HepG2 (cell line): ENCODE measurements around the gene CSNK1D. TPM values are rescaled to one million over a fixed set of nuclear protein-coding genes. Genes with fewer than 3 reads are reported as not detected.

Source experiments
- ARNTL ChIP-seq: sonication (generic); formaldehyde crosslinking; IDR thresholded peaks from 2 replicates; pipeline ENCODE4 v1.4.0; 2020; ENCODE audit warnings: mild to moderate bottlenecking, missing genetic modification reagents
- DZIP1 ChIP-seq: sonication (generic); formaldehyde crosslinking; IDR thresholded peaks from 2 replicates; pipeline ENCODE4 v1.5.0; 2020; ENCODE audit warnings: mild to moderate bottlenecking, missing genetic modification reagents
- FOXP1 ChIP-seq, 2 experiments: fragments of 450-650 bp in 1 of 2; IDR thresholded peaks; 2 replicates each; pipeline ENCODE4 v1.6.1; 2017 to 2018; ENCODE audit warnings: antibody characterized with exemption in 1 of 2
- HNRNPUL1 ChIP-seq: fragments of 200-400 bp; formaldehyde crosslinking; IDR thresholded peaks from 2 replicates; pipeline ENCODE4 v1.6.1; 2017; ENCODE audit warnings: low read depth, mild to moderate bottlenecking, low read length, moderate library complexity
- MAF1 ChIP-seq: sonication (generic); formaldehyde crosslinking; IDR thresholded peaks from 2 replicates; pipeline ENCODE4 v1.5.0; 2020; ENCODE audit warnings: missing genetic modification reagents, borderline replicate concordance
- MYC ChIP-seq: sonication (generic); formaldehyde crosslinking; IDR thresholded peaks from 2 replicates; pipeline ENCODE4 v1.9.0; 2021; ENCODE audit warnings: missing genetic modification reagents, borderline replicate concordance
- ZNF234 ChIP-seq: sonication (generic); formaldehyde crosslinking; conservative IDR thresholded peaks from 2 replicates; pipeline ENCODE4 v1.5.1; 2020; ENCODE audit warnings: mild to moderate bottlenecking, missing genetic modification reagents
- ZNF644 ChIP-seq: IDR thresholded peaks from 2 replicates; pipeline ENCODE4 v1.6.1; 2016; ENCODE audit warnings: low read depth
- polyA plus RNA-seq, 8 experiments: library from polyadenylated mRNA; depleted of rRNA in 3 of 8; stranded (reverse) in 7 of 8; unstranded in 1 of 8; fragments of >200 nt; fragmentation: Illumina TruSeq in 4 of 8; extraction: Trizol in 4 of 8; gene quantifications; 2 replicates each; pipeline versions ENCODE4 v1.2.1 to v1.2.3, GENCODE V29; 2011 to 2016; ENCODE audit warnings: low read depth in 4 of 8, missing spikeins in 1 of 8, mixed read lengths in 1 of 8; ENCODE audit not compliant: insufficient read depth in 1 of 8
- total RNA-seq, 5 experiments: library from RNA; depleted of rRNA; stranded (reverse); fragments of >200 nt; fragmentation: Illumina TruSeq; extraction: Trizol; gene quantifications; 2 replicates each; pipeline ENCODE4 v1.2.3, GENCODE V29; 2016; ENCODE audit warnings: low read depth in 1 of 5
- TF ChIP-seq, protein P1 (sequence below): sonication (generic); formaldehyde crosslinking; IDR thresholded peaks from 2 replicates; pipeline ENCODE4 v1.4.0; 2020; ENCODE audit warnings: missing genetic modification reagents

Gene CSNK1D
- total and polyA plus RNA-seq, 2 of the 13 experiments (the other 11 are each of a cell fraction or from before 2014, with no cell fraction given), result 31.5 to 128 TPM

- TF ChIP-seq, protein P1, sequence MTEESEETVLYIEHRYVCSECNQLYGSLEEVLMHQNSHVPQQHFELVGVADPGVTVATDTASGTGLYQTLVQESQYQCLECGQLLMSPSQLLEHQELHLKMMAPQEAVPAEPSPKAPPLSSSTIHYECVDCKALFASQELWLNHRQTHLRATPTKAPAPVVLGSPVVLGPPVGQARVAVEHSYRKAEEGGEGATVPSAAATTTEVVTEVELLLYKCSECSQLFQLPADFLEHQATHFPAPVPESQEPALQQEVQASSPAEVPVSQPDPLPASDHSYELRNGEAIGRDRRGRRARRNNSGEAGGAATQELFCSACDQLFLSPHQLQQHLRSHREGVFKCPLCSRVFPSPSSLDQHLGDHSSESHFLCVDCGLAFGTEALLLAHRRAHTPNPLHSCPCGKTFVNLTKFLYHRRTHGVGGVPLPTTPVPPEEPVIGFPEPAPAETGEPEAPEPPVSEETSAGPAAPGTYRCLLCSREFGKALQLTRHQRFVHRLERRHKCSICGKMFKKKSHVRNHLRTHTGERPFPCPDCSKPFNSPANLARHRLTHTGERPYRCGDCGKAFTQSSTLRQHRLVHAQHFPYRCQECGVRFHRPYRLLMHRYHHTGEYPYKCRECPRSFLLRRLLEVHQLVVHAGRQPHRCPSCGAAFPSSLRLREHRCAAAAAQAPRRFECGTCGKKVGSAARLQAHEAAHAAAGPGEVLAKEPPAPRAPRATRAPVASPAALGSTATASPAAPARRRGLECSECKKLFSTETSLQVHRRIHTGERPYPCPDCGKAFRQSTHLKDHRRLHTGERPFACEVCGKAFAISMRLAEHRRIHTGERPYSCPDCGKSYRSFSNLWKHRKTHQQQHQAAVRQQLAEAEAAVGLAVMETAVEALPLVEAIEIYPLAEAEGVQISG (CRISPR knock-in tag), result 0 out of 2 replicates have a peak, but pooled peaks have one; percentile 20
- TF ChIP-seq ZNF234 (CRISPR knock-in tag) (no peak), ARNTL (peak; percentile 82), MYC (peak; percentile 51; the same call in 1 of the 2 replicates), ZNF644 (CRISPR knock-in tag) (no peak), FOXP1 (IDR thresholded peaks at IDR 0.05) (no peak), FOXP1 (CRISPR knock-in tag; IDR thresholded peaks at IDR 0.05) (no peak), MAF1 (CRISPR knock-in tag) (no peak), DZIP1 (CRISPR knock-in tag) (no peak), HNRNPUL1 (no peak)
- TF ChIP-seq, all 625 proteins: peak for 35
Measured at GRCh38 chr17:82278786-82279391, 5.4 kb upstream of the CSNK1D start (continued).
